Activated CD4-positive, alpha-beta T cell treated with anti-CD3 and anti-CD28 coated beads for 4 hours (primary cell): ENCODE results near the gene MBD3L2B.

Experiments used
- DNase-seq, 2 donors: peaks; one replicate each; pipeline ENCODE4 v3.0.0-alpha.2; 2020

The MBD3L2B gene

DNA sequence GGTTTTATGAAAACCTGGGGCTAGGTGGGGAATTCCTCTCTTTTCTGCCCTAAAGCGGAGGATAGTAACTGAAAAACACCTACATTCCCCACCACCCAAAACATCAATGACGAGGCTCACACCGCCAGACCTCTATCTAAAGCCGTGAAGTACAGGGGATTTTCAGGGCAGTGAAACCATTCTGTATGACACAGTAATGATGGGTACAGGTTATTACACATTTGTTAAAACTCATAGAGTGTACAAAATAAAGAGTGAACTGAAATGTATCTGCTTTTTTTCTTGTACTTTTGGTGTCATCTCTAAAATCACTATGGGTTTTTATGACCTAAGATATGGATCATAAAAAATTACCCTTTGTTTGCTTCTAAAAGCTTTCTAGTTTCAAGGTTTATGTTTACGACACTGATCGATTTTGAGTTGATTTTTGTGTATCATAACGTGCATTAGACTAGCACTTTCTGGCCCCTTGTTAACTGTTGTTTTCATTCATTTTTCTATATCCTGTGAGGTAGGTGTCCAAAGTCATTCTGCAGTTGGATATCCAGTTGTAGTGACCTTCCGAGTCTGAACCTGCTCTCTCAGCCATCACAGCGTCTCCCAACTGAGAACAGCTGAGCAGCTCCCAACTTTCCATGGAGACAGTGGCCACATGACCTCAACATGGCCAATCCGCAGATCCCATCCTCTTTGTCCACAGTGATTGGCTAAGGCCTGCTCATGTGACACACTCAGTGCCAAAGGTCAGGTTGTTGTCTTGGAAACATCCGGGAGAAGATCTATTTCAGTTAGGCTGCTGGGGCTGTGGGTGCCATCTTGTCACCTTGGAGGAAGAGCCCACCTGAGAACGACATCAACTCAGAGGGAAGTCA, 10.3 kb downstream of the MBD3L2B start:
- DNase-seq, result no peak

DNA sequence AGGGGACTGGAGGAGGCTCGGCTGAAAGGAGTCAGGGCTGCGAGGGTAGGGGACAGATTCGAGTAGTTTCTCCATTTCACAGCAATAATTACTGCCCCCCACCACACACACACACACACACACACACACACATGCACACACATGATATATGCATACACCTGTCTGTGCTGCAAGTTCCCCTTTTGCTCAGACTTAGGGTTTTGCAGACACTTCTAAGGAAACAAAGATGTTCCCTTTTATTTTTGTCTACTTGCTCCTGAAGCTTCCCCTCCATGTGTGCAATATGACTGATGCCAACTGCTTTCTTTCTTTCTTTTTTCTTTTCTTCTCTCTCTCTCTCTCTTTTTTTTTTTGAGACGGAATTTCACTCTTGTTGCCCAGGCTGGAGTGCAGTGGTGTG, 13.4 kb downstream of the MBD3L2B start:
- DNase-seq, result no peak

DNA sequence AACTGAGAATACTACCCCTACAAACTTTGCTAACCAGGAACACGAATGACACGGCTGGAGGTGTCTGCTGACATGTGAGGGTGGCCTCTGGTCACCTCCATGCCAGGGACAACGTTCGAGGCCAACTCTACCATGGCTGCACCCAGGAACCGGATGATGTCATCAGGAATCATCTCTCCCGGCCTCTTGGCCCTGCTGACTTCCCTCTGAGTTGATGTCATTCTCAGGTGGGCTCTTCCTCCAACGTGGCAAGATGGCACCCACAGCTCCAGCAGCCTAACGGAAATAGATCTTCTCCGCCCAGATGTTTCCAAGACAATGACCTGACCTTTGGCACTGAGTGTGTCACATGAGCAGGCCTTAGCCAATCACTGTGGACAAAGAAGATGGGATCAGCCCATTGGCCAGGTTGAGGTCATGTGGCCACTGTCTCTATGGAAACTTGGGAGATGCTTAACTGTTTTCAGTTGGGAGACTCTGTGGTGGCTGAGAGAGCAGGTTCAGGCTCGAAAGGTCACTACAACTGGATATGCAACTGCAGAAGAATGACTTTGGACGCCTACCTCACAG, 15.0 kb downstream of the MBD3L2B start:
- DNase-seq, result no peak

DNA sequence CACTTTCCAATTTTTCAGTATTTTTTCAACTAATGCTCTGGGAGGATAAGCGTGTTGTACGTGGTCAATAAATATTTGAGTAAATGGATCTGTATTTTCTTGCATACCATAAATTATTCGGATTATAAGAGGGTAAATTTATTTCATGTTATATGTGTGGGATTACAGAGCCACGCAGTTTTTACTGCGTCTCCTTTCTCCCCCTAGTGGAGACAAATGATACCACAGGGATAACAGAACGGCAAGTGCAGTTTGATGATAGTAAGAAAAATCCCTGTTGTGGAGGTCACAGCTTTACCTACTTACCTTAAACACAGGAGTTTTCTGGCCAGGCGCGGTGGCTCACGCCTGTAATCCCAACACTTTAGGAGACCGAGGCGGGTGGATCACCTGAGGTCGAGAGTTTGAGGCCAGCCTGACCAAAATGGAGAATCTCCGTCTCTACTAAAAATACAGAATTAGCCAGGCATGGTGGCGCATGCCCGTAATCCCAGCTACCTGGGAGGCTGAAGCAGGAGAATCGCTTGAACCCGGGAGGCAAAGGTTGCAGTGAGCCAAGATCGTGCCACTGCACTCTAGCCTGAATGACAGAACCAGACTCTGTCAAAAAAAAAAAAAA, 16.8 kb downstream of the MBD3L2B start:
- peak in 1 of 2 donors; percentile 8 for DNase-seq

DNA sequence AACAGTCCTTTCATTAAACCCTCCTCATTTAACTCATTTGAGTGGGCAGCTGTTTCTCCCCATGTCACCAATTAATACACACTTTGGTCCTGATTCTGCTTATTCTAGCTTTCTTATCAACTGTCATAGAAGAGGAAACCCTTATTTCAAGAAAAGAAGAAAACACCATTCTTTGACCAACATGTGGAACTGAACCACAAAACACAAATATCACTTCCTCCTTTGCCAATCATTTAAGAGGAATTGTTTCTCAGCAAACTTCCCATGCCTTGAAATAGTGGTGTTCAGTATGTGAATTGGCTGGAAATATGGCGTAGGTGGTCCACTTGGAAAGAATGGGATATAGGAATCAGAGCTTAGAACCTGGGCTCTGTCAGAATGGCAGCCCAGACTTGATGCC, 20.4 kb downstream of the MBD3L2B start:
- DNase-seq, result no peak

DNA sequence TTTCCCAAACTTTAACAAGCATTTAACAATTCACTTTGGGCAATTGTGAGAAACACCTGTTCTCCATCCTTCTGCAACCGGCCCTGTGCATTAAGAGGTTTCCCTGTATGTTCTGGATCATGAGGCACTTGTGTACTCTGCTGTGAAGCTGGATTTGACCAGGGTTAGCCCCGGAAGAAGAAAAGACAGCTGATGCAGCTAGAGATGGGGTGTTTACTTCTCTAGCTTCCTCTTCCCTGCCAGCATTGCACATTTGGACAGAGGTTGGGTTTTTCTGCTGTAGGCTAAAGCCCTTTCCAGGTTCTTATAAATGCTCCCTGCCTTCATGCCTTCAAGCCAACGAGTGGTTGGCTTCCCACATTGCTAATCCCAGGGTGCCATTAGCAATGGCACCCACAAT, 20.9 kb downstream of the MBD3L2B start:
- DNase-seq, result no peak

DNA sequence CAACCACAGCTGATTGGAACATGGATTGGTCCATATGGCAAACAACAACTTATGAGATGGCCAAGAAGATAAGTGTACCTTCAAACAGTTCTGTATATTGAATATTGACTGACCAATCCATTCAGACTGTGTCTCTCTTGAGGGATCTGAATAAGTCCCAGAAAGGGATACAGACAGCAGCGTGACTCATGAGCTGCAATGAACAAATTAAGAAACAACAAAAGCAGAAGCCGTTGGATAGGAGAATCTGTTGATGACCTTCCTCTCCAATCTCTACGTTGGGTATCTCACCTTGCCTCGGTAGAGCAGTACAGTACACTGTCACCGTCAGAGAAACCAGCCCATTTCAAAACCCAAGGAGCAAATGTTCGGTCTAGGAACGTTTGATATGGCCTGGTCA, 21.3 kb downstream of the MBD3L2B start:
- DNase-seq, result no peak

DNA sequence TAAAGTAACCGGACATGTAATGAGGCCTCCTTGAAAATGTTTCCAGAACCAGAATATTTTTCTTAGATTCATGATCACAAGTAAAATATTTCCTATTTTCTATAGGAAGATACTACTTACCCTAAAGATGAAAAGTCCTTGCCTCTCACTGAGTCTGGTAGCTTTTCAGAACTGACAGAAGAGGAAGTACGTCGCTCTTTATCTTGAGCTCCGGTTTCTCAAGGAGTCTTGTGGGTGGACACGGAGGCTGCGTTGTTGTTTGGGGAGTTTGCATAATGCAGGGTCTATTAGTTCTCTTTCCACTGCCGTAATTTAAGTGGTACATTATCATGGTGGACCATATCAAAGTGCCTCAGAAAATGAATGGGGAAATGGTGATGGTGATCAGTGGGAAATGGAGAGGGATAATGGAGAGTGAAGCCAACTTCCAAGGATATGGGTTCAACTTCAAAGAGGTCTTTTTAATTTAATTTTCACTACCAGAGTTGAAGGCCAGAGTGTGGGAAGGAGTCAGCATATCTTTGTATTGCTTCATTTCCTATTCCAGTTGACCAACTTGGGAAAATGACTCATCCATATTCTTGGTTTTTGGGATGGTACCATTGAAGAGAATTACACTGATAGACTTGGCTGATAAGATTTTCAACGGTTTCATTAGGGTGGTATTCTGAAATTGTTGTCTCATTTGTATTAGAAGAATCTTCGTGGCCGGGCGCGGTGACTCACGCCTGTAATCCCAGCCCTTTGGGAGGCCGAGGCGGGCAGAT, 23.4 kb downstream of the MBD3L2B start:
- DNase-seq, result no peak

DNA sequence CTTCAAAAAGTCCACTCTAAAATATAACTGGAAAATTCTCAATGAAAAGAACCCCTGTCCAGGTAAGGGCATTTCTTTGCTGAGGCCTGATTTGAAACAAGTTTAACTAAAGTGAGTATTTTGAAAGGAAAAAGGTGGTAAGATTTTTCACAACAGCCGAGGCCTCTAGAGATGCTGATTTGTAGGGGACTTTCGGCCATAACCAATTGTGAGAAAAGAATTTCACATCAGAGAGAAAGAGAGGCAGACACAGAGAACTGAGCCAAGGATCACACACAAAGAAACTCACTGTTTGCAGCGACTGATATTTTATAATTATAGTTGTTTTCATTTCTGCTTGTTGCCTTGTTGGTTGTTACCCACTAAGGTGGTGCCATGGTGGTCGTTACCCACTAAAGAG, 24.4 kb downstream of the MBD3L2B start:
- DNase-seq, result no peak

DNA sequence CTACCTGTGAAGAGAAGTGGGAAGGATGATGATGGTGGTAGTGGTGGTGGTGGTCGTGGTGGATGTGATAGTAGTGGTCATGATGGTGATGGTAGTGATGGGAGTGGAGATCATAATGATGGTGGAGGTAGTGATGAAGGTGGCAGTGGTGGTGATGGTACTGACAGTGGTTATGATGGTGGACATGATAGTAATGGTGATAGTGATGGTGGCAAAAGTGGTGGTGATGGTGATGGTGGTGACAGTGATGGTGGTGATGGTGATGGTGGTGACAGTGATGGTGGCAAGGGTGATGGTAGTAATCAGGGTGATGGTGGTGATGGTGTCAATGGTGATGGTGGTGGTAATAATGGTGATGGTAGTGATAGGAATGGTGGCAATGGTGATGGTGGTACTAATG, 26.2 kb downstream of the MBD3L2B start:
- DNase-seq, result no peak

DNA sequence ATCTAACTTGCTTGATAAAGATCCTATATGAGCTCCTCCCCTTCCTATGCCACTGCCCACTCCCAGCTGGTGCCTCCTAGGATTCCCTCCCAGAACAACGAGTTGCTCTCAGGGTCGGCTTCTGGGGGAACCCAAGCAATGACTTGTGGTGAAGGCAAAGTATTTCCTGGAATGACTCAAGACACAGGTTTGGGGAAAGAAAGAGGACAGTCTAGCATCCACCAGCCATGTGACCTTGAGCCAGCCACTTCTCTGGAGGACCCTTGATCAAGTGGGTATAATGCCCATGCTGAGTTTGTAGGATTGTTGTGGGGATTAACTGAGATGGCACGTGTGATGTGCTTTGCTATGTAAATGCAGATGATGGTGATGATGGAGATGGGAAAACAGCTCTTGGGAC, 33.0 kb downstream of the MBD3L2B start:
- no peak for DNase-seq

DNA sequence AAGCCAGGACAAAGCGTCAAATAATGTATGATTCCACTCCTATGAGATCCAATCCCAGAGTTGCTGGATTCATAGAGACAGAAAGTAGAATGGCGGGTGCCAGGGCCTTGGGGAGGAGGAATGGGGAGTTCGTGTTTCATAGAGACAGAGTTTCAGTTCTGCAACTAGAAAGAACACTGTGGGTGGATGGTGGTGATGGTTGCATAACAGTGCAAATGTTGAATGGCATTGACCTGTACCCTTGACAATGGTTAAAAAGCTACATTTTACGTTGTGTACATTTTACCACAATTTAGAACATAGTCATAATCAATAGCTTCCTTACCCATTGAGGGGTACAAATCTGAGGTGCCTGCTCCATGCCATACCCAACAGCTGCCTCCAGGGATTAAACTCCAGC, 33.4 kb downstream of the MBD3L2B start:
- no peak for DNase-seq

DNA sequence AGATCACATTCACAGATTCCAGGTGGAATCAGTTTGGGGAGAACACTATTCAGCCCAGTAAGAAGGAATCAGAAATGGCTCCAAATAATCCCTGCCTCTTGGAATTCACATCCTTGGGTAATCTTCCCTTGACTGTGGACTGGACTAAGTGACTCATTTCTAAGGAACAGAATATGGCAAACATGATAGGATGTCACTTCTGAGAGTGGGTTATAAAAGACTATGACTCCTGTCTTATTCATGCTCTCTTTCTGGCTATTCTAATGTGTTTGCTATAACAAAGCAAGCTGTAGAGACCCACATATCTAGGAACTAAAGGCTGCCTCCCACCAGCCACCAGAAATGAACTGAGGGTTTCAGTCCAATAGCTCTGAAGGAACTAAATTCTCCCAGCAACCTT, 37.8 kb downstream of the MBD3L2B start:
- DNase-seq, result no peak

DNA sequence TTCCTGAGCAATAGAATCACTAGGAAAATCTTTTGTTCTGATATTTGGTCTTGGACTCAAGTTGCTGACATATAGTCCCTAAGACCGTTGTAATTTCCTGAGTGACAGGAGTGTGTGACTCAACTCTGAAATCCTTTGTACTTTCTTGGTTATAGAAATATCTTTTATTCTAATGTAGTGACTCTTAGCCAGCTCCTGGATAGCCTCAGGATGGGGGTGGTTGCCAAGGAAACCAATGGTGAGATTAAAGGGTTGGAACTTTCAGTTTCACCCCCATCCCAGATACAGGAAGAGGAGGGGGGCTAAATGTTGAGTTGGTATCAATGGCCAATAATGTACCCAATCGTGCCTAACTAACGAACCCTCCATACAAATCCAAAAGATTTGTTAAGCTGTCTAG, 41.8 kb downstream of the MBD3L2B start:
- no peak for DNase-seq

DNA sequence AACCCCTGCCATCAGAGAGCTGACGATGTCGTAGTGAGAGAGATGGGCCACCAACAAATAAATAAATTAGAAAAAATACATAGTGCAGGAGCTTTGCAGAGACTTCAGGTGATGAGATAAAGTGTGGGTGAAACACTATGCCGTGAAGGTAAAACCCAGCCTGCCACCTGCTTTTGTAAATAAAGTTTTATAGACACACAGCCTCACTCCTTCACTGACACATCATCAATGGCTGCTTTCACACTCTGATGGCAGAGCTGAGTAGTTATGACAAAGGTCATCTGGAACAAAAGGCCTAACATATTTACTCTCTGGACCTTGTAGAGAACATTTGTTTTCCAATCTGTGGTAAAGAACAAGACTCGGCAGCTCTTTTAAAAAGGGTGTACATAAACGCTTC, 45.0 kb downstream of the MBD3L2B start:
- DNase-seq, result no peak

DNA sequence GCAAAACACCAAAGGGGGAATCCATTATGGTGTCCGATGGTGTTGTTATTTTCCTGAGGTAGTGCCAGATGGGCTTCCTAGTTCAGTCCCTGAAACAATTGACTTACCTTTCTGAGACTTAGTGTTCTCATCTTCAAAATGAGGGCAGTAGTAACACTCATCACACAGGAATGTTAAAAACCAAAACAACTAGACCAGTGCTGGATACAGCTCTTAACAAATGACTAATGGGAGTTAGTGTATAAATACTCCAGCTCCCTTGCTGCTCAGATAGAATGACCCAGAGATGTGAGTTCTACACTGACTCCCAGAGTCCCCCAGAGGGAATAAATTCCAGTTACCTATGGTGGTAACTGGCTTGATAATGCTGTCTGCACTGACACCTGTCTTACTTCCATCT, 49.9 kb downstream of the MBD3L2B start:
- DNase-seq, result no peak

DNA sequence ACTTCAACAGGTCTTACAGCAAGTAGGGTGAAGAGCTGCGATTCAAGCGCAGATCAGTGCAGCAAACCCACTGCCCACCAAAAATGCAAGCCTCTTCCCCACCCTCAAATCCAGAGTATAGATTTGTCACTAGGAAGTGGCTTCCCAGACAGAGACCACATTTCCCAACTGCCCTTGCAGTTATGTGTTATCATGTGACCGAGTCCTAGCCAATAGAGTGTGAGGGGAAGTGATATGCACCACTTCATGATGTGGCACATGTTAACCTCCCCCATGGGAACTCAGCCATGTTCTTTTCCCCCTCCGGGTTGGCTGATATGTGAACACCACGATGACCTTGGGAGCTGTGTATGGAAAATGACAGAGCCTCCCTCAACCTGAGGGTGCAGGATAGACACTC, 50.8 kb downstream of the MBD3L2B start:
- DNase-seq, result no peak

DNA sequence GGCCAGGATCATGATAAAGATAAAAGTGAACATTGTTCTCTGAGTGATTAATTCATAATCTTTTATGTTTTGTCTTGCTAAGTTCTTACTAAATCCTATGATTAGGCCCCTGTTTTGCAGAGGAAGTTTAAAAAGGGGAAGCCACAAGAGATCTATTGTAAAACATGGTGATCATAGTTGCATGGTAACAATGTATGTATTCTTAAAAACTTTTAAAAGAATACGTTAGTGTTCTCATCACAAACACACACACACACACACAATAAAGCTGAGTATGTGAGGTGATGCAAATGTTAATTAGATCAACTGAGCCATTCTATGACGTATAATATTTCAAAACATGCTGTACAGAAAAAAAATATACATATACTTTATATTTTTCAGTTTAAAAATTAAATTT, 51.2 kb downstream of the MBD3L2B start:
- DNase-seq, result no peak

DNA sequence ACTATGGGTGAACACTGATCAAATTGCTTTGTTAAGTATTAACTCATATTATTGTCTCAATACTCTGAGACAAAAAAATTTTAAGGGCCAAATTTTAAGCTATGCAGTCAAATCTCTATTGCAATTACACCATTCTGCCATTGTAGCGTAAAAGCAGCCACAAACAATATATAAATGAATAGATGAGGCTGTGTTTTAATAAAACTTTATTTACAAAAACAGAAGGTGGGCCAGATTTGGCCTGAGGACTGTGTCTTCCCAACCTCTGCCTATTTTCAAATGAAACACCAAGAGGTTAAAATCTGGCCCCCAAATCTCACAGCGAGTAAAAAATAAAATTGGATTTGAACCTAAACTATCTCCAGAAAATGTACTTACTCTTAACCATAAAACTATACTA, 51.7 kb downstream of the MBD3L2B start:
- DNase-seq, result no peak
